ENCODE results near the gene MIXL1. TPM values are rescaled to one million over a fixed set of nuclear protein-coding genes. Genes with fewer than 3 reads are reported as not detected.

The MIXL1 gene
- total and polyA plus RNA-seq, 2 of the 13 experiments (the other 11 are each of a cell fraction or from before 2014, with no cell fraction given) = 7.6 to 18.5 TPM

- TF ChIP-seq NCOR1 (IDR thresholded peaks at IDR 0.05; ENCODE audit: borderline replicate concordance, low read length) (no peak), ZNF841 (CRISPR knock-in tag; IDR thresholded peaks at IDR 0.05; ENCODE audit: borderline replicate concordance) (no peak)
Observed at GRCh38 chr1:226212545-226212944, 10.9 kb upstream of the MIXL1 start (continued).

GRCh38 chr1:226215239-226215638, 8.2 kb upstream of the MIXL1 start:
- Histone ChIP-seq H3K4me1 (ENCODE audit: insufficient read depth, low read length) (peaks cover 43% of the 10 kb centered on the region), H3K36me3 (replicated peaks in 1 of 2; ENCODE audit: control insufficient read depth in 1 of 2, insufficient read depth in 2 of 2, low read length in 2 of 2) (no peaks in the 10 kb centered on the region), H3K9ac (ENCODE audit: insufficient read depth, low read depth, low read length) (no peak overlapping the region), H3K27me3 (ENCODE audit: control insufficient read depth in 1 of 2, insufficient read depth in 2 of 2, low read length in 2 of 2) (peaks cover 0 to 2% of the 10 kb centered on the region in 2 experiments; a peak in 3 of 5 replicates), H2AFZ (ENCODE audit: low read length) (no peak overlapping the region), H4K20me1 (ENCODE audit: insufficient read depth, low read length) (no peaks in the 10 kb centered on the region), H3K9me3 (ENCODE audit: low read length) (no peaks in the 10 kb centered on the region), H3K4me3 (replicated peaks in 1 of 3; ENCODE audit: insufficient read depth in 1 of 3, low read depth in 2 of 3, low read length in 3 of 3) (no peak overlapping the region), H3K27ac (ENCODE audit: extremely low read length, insufficient read depth, low read length) (no peak overlapping the region), H3K4me2 (ENCODE audit: low read depth, low read length) (peak overlapping the region; percentile 35), H3K79me2 (ENCODE audit: insufficient read depth, low read length) (no peaks in the 10 kb centered on the region)
- no peak for FAIRE-seq
- TF ChIP-seq ZGPAT (CRISPR knock-in tag; IDR thresholded peaks at IDR 0.05) (no peak), NR2C2 (CRISPR knock-in tag; IDR thresholded peaks at IDR 0.05; ENCODE audit: borderline replicate concordance) (no peak), ADNP (CRISPR knock-in tag; IDR thresholded peaks at IDR 0.05) (no peak), ZSCAN30 (CRISPR knock-in tag; IDR thresholded peaks at IDR 0.05) (no peak), ZNF263 (CRISPR knock-in tag; IDR thresholded peaks at IDR 0.05) (peak; percentile 79), CTCF (CRISPR knock-in tag; IDR thresholded peaks at IDR 0.05) (no peak)
- TF ChIP-seq, protein P1, sequence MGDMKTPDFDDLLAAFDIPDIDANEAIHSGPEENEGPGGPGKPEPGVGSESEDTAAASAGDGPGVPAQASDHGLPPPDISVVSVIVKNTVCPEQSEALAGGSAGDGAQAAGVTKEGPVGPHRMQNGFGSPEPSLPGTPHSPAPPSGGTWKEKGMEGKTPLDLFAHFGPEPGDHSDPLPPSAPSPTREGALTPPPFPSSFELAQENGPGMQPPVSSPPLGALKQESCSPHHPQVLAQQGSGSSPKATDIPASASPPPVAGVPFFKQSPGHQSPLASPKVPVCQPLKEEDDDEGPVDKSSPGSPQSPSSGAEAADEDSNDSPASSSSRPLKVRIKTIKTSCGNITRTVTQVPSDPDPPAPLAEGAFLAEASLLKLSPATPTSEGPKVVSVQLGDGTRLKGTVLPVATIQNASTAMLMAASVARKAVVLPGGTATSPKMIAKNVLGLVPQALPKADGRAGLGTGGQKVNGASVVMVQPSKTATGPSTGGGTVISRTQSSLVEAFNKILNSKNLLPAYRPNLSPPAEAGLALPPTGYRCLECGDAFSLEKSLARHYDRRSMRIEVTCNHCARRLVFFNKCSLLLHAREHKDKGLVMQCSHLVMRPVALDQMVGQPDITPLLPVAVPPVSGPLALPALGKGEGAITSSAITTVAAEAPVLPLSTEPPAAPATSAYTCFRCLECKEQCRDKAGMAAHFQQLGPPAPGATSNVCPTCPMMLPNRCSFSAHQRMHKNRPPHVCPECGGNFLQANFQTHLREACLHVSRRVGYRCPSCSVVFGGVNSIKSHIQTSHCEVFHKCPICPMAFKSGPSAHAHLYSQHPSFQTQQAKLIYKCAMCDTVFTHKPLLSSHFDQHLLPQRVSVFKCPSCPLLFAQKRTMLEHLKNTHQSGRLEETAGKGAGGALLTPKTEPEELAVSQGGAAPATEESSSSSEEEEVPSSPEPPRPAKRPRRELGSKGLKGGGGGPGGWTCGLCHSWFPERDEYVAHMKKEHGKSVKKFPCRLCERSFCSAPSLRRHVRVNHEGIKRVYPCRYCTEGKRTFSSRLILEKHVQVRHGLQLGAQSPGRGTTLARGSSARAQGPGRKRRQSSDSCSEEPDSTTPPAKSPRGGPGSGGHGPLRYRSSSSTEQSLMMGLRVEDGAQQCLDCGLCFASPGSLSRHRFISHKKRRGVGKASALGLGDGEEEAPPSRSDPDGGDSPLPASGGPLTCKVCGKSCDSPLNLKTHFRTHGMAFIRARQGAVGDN (CRISPR knock-in tag; IDR thresholded peaks at IDR 0.05) = peak; percentile 45
- WGBS (ENCODE audit: low lambda C conversion rate) = 41% methylated on average over 4 of the region's 5 CpGs
- DNase-seq (ENCODE audit: low spot score) = no peak
- ChIA-PET CTCF (ENCODE audit: low intra/inter-chr PET ratio, low total read pairs) (no interaction called here), POLR2A (no interaction called here)
- intact Hi-C loops (cut with micrococcal nuclease; ENCODE audit: unreplicated experiment) = no loop called here
- ATAC-seq = peak; percentile 75
- in situ Hi-C loops (cut with HindIII; ENCODE audit: extremely low pct_ligation_motif_present, low pct_unique_long_range_greater_than_20kb) = no loop called here
- BruUV-seq (replicated peaks) = no TSS peak
